Prostate gland (tissue), 2 donors: ENCODE measurements around the gene MXD3. TPM values are rescaled to one million over a fixed set of nuclear protein-coding genes. Genes with fewer than 3 reads are reported as not detected.

ENCODE experiments used
- DNase-seq: peaks from one replicate; pipeline ENCODE4 v3.0.0-alpha.2; 2019; ENCODE audit warnings: low spot score
- H3K27ac ChIP-seq, 2 donors: fragments of 200-600 bp; sonication (generic); 2 replicates each; pipeline ENCODE4 v1.5.1; 2017 to 2019
- H3K27me3 ChIP-seq: fragments of 200-600 bp; sonication (generic); replicated peaks from 2 replicates; pipeline ENCODE4 v1.5.1; 2019; ENCODE audit not compliant: insufficient read depth
- H3K36me3 ChIP-seq, 2 donors: fragments of 200-600 bp; sonication (generic); 1 replicate in 1 of 2; 2 replicates in 1 of 2; pipeline versions ENCODE4 v1.5.1 to v1.8.1; 2017 to 2019
- H3K4me1 ChIP-seq: fragments of 200-600 bp; sonication (generic); replicated peaks from 2 replicates; pipeline ENCODE4 v1.5.1; 2019
- H3K4me3 ChIP-seq, 2 donors: fragments of 200-600 bp; sonication (generic); 2 replicates each; pipeline ENCODE4 v1.5.1; 2017 to 2019
- H3K9me3 ChIP-seq: fragments of 200-600 bp; sonication (generic); 2 replicates; pipeline ENCODE4 v1.5.1; 2017
- POLR2A ChIP-seq: fragments of 450-650 bp; IDR thresholded peaks from one replicate; pipeline ENCODE4 v1.6.1; 2016; ENCODE audit warnings: antibody characterized with exemption, mild to moderate bottlenecking
- POLR2AphosphoS5 ChIP-seq: sonication (generic); formaldehyde crosslinking; IDR thresholded peaks from one replicate; pipeline ENCODE4 v1.6.1; 2017; ENCODE audit warnings: antibody characterized with exemption
- WGBS: methylation state at CpG from one replicate; pipeline ENCODE4 v1.1.5; 2018; 5-methylcytosine and 5-hydroxymethylcytosine counted together
- intact Hi-C: fragments of 100-400 bp; cut with DNase I; formaldehyde crosslinking; loops from one replicate; pipeline ENCODE4 v1.14.2; 2022
- total RNA-seq, 2 donors: library from RNA; depleted of rRNA; stranded (reverse); fragments of >200 nt; gene quantifications; one replicate each; pipeline ENCODE4 v1.1.0, GENCODE V29; 2016
- TF ChIP-seq, protein P1 (sequence below), 4 experiments: fragments of 200-600 bp in 2 of 4; fragments of 450-650 bp in 2 of 4; sonication (generic) in 2 of 4; IDR thresholded peaks; 1 replicate in 3 of 4; 2 replicates in 1 of 4; pipeline ENCODE4 v1.5.1; 2016 to 2019; ENCODE audit warnings: antibody characterized with exemption in 4 of 4, mild to moderate bottlenecking in 2 of 4, moderate library complexity in 2 of 4

Gene MXD3
- total RNA-seq, 2 donors from 2014 or later = 13.5 to 20.5 TPM

DNA sequence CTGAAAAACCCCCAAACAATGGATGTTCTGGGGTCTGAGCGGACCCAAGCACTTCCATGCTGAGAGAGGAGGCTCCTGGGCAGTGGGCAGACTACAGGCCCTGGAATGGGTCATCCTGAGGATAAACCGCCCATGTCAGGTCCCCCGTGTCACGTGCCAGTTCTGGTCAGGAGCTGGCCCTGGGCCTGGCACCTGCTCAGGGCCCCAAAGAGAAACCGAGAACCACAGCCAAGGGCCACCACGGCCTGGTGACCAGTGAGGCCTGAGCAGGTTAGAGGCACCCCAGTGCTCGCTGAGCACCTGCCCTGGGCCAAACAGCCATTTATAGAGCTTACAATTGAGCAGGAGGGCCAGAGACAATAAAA lies 24.0 kb upstream of the MXD3 start:
- H3K27me3 ChIP-seq = no peaks in the 10 kb centered on the region
- no peak for DNase-seq
- no peak for TF ChIP-seq POLR2A
- TF ChIP-seq, protein P1, sequence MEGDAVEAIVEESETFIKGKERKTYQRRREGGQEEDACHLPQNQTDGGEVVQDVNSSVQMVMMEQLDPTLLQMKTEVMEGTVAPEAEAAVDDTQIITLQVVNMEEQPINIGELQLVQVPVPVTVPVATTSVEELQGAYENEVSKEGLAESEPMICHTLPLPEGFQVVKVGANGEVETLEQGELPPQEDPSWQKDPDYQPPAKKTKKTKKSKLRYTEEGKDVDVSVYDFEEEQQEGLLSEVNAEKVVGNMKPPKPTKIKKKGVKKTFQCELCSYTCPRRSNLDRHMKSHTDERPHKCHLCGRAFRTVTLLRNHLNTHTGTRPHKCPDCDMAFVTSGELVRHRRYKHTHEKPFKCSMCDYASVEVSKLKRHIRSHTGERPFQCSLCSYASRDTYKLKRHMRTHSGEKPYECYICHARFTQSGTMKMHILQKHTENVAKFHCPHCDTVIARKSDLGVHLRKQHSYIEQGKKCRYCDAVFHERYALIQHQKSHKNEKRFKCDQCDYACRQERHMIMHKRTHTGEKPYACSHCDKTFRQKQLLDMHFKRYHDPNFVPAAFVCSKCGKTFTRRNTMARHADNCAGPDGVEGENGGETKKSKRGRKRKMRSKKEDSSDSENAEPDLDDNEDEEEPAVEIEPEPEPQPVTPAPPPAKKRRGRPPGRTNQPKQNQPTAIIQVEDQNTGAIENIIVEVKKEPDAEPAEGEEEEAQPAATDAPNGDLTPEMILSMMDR (IDR thresholded peaks at IDR 0.05) = no peak
- no peak for TF ChIP-seq POLR2AphosphoS5
- H3K4me1 ChIP-seq = no peaks in the 10 kb centered on the region
- WGBS = 95% methylated on average over 7 of the region's 7 CpGs
- H3K36me3 ChIP-seq = peaks cover 6 to 35% of the 10 kb centered on the region in 2 donors
- intact Hi-C loops = no loop called here
- H3K9me3 ChIP-seq = no peaks in the 10 kb centered on the region
- H3K4me3 ChIP-seq = no peak overlapping the region
- no peak overlapping the region for H3K27ac ChIP-seq

DNA sequence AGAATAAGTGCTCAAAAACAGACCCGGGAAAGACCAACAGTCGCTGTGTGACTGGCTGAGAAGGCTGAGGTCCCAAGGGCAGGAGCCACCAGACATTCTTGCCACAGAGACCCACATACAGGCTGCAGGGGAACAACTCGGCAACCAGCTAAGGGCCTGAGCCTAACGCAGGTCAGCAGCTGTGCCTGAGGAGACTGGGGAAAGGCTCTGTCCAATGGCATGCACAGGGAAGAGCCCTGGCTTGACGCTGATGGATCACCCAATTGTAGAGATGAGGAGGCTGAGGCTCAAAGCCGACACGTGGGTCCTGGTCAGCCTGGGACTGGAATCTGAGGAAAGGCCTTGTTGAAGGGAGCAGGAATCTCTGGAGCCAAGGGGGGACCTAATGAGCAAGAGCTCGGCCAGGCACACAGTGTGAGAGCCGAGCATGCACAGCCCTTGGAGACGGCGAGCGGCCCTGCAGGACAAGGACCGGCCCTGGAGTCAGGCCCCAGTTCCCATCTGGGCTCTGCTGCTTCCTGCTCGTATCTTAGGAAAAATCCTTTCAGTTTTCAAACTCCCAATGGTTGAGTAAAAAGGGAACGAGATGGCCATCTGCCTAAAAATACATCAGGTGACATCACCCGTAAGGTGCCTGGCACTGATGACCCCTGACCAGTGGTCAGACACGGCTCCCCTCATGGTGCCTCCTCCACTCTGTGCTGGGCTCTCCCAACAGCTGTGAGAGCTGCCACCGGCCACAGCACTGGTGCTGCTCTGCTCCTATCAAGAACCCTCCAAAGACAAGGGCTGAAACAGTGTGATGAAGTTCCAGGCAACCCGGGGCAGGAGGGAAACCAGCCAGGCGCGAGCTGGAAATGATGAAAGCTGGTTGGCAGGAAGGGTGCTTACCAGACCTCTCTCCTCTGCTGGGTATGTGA lies 23.3 kb upstream of the MXD3 start:
- 84% methylated on average over 21 of the region's 21 CpGs for WGBS
- intact Hi-C loops = no loop called here
- H3K27me3 ChIP-seq = no peaks in the 10 kb centered on the region
- TF ChIP-seq POLR2AphosphoS5 (no peak), POLR2A (no peak)
- TF ChIP-seq, protein P1 (IDR thresholded peaks at IDR 0.05) = no peak
- peaks cover 6 to 35% of the 10 kb centered on the region in 2 donors for H3K36me3 ChIP-seq
- no peak for DNase-seq
- no peaks in the 10 kb centered on the region for H3K4me1 ChIP-seq
- H3K9me3 ChIP-seq = no peaks in the 10 kb centered on the region
- H3K27ac ChIP-seq = no peak overlapping the region
- no peak overlapping the region for H3K4me3 ChIP-seq

DNA sequence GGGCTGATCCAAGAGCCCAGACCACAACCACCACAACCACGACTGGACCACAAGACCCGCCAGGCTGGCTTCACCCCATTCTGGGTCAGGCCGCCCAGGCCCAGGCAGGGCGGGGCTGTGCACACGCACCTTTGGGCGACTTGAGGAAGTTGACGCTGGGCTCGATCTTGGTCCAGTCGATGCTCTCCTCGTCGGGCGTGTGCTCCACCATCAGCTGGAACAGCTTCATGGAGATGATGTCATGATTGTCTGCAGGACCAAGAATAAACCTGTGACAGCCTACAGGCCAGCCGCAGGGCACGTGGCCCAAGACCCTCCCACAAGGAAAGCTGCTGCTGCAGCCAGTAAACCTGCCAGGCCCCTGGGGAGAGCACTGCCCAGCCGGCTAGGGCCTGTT lies 22.5 kb upstream of the MXD3 start:
- Histone ChIP-seq H3K27me3 (no peaks in the 10 kb centered on the region), H3K4me1 (no peaks in the 10 kb centered on the region), H3K9me3 (no peaks in the 10 kb centered on the region), H3K27ac (no peak overlapping the region), H3K4me3 (no peak overlapping the region), H3K36me3 (peaks cover 6 to 35% of the 10 kb centered on the region in 2 donors)
- intact Hi-C loops = no loop called here
- DNase-seq = no peak
- TF ChIP-seq POLR2AphosphoS5 (no peak), POLR2A (no peak)
- TF ChIP-seq, protein P1 (IDR thresholded peaks at IDR 0.05) = no peak
- 78% methylated on average over 15 of the region's 15 CpGs for WGBS

DNA sequence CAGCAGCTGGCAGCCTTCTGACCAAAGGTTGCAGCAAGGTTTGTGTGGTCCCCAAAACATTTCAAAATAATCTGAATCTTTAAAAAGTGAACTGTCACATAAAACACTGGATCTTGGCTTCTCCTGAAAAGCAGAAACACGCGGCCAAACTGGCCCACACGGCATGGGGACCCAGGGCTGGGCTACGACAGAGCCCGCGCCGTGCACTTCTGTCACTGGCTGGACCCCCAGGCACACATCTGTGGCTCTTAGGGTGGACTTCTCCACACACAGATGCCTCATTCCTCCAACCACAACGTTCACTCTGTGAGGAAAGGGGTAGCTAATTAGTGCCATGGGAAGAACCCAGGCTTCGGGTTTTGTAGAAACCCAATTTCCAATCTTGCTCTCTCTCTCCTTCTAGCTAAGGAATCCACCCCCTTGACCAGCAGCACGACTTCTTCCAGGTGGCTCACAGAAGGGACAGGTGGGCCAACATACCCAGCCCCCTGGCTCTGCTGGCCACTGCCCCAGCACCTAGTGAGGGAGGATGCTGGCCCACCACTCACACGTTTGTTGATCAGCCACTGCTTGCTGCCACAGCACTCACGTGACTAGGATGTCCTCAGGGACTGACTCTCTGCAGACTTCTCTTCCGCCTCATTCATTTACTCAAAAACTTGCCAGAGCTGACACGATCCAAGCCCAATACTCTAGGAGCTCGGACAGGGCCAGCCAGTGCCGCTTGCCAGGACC lies 21.9 kb upstream of the MXD3 start:
- no peaks in the 10 kb centered on the region for H3K9me3 ChIP-seq
- intact Hi-C loops = no loop called here
- H3K4me1 ChIP-seq = no peaks in the 10 kb centered on the region
- WGBS = 92% methylated on average over 16 of the region's 16 CpGs
- H3K27me3 ChIP-seq = no peaks in the 10 kb centered on the region
- H3K4me3 ChIP-seq = no peak overlapping the region
- TF ChIP-seq POLR2A (no peak), POLR2AphosphoS5 (no peak)
- TF ChIP-seq, protein P1 (IDR thresholded peaks at IDR 0.05) = no peak
- H3K27ac ChIP-seq = no peak overlapping the region
- DNase-seq = no peak
- peaks cover 6 to 35% of the 10 kb centered on the region in 2 donors for H3K36me3 ChIP-seq
